HepG2 (cell line): ENCODE results near the gene DNAJB12. TPM values are rescaled to one million over a fixed set of nuclear protein-coding genes. Genes with fewer than 3 reads are reported as not detected.

Source experiments
- ELF1 ChIP-seq: sonication (generic); formaldehyde crosslinking; IDR thresholded peaks from 2 replicates; pipeline ENCODE4 v1.4.0; 2020; ENCODE audit warnings: missing genetic modification reagents
- GATAD1 ChIP-seq: IDR thresholded peaks from 2 replicates; pipeline ENCODE4 v1.6.1; 2016; ENCODE audit warnings: missing genetic modification reagents, missing compliant biosample characterization
- HCFC1 ChIP-seq: fragments of 150-350 bp; IDR thresholded peaks from 2 replicates; pipeline ENCODE4 v1.6.1; 2014; ENCODE audit warnings: low read depth, low read length
- HNF4A ChIP-seq: sonication (generic); formaldehyde crosslinking; IDR thresholded peaks from 2 replicates; pipeline ENCODE4 v1.4.0; 2020; ENCODE audit warnings: missing genetic modification reagents
- NFE2L1 ChIP-seq: sonication (generic); formaldehyde crosslinking; IDR thresholded peaks from 2 replicates; pipeline ENCODE4 v1.4.0; 2020; ENCODE audit warnings: missing genetic modification reagents, mild to moderate bottlenecking, borderline replicate concordance
- NPAS2 ChIP-seq: sonication (generic); formaldehyde crosslinking; IDR thresholded peaks from 2 replicates; pipeline ENCODE4 v1.8.0; 2022; ENCODE audit warnings: mild to moderate bottlenecking, missing genetic modification reagents, borderline replicate concordance
- POLR2A ChIP-seq, 2 experiments: IDR thresholded peaks; 2 replicates each; pipeline ENCODE4 v1.6.1; 2011; ENCODE audit warnings: low read depth in 2 of 2, low read length in 2 of 2, mild to moderate bottlenecking in 1 of 2, moderate library complexity in 1 of 2; ENCODE audit not compliant: insufficient read depth in 1 of 2
- RFX1 ChIP-seq: fragments of 450-650 bp; IDR thresholded peaks from 2 replicates; pipeline ENCODE4 v1.6.1; 2017
- SMYD3 ChIP-seq: sonication (generic); formaldehyde crosslinking; IDR thresholded peaks from 2 replicates; pipeline ENCODE4 v1.8.1; 2023; ENCODE audit warnings: mild to moderate bottlenecking, missing genetic modification reagents
- TBX2 ChIP-seq: sonication (generic); formaldehyde crosslinking; IDR thresholded peaks from 2 replicates; pipeline ENCODE4 v1.5.0; 2020; ENCODE audit warnings: missing genetic modification reagents, mild to moderate bottlenecking, borderline replicate concordance
- ZFP37 ChIP-seq: sonication (generic); formaldehyde crosslinking; IDR thresholded peaks from 2 replicates; pipeline ENCODE4 v1.4.0; 2020; ENCODE audit warnings: missing genetic modification reagents, borderline replicate concordance
- ZNF224 ChIP-seq: sonication (generic); formaldehyde crosslinking; IDR thresholded peaks from 2 replicates; pipeline ENCODE4 v1.5.0; 2020; ENCODE audit warnings: mild to moderate bottlenecking, missing genetic modification reagents
- ZNF772 ChIP-seq: sonication (generic); formaldehyde crosslinking; IDR thresholded peaks from 2 replicates; pipeline ENCODE4 v1.5.0; 2020; ENCODE audit warnings: mild to moderate bottlenecking, missing genetic modification reagents
- ZNF850 ChIP-seq: sonication (generic); formaldehyde crosslinking; conservative IDR thresholded peaks from 2 replicates; pipeline ENCODE4 v1.9.0; 2021; ENCODE audit warnings: mild to moderate bottlenecking, missing genetic modification reagents
- ZNF879 ChIP-seq: sonication (generic); formaldehyde crosslinking; IDR thresholded peaks from 2 replicates; pipeline ENCODE4 v1.8.1; 2023; ENCODE audit warnings: missing genetic modification reagents
- polyA plus RNA-seq, 8 experiments: library from polyadenylated mRNA; depleted of rRNA in 3 of 8; stranded (reverse) in 7 of 8; unstranded in 1 of 8; fragments of >200 nt; fragmentation: Illumina TruSeq in 4 of 8; extraction: Trizol in 4 of 8; gene quantifications; 2 replicates each; pipeline versions ENCODE4 v1.2.1 to v1.2.3, GENCODE V29; 2011 to 2016; ENCODE audit warnings: low read depth in 4 of 8, missing spikeins in 1 of 8, mixed read lengths in 1 of 8; ENCODE audit not compliant: insufficient read depth in 1 of 8
- total RNA-seq, 5 experiments: library from RNA; depleted of rRNA; stranded (reverse); fragments of >200 nt; fragmentation: Illumina TruSeq; extraction: Trizol; gene quantifications; 2 replicates each; pipeline ENCODE4 v1.2.3, GENCODE V29; 2016; ENCODE audit warnings: low read depth in 1 of 5
- TF ChIP-seq, protein P1 (sequence below): IDR thresholded peaks from 2 replicates; pipeline ENCODE4 v1.6.1; 2012; ENCODE audit warnings: low read depth, low read length, improper control_type of control experiment
- TF ChIP-seq, protein P2 (sequence below): sonication (generic); formaldehyde crosslinking; IDR thresholded peaks from 2 replicates; pipeline ENCODE4 v1.4.0; 2020; ENCODE audit warnings: mild to moderate bottlenecking, missing genetic modification reagents
- TF ChIP-seq, protein P3 (sequence below): sonication (generic); formaldehyde crosslinking; IDR thresholded peaks from 2 replicates; pipeline ENCODE4 v1.4.0; 2020; ENCODE audit warnings: missing genetic modification reagents
- TF ChIP-seq, protein P4 (sequence below): IDR thresholded peaks from 2 replicates; pipeline ENCODE4 v1.6.1; 2016
- TF ChIP-seq, protein P5 (sequence below), 2 experiments: sonication (generic) in 1 of 2; formaldehyde crosslinking in 1 of 2; IDR thresholded peaks; 2 replicates each; pipeline versions ENCODE4 v1.4.0 to v1.6.1; 2016 to 2020; ENCODE audit warnings: borderline replicate concordance in 1 of 2, low read depth in 1 of 2, mild to moderate bottlenecking in 1 of 2, missing genetic modification reagents in 1 of 2

Gene DNAJB12
- total and polyA plus RNA-seq, 2 of the 13 experiments (the other 11 are each of a cell fraction or from before 2014, with no cell fraction given) = 10.8 to 18.2 TPM

DNA sequence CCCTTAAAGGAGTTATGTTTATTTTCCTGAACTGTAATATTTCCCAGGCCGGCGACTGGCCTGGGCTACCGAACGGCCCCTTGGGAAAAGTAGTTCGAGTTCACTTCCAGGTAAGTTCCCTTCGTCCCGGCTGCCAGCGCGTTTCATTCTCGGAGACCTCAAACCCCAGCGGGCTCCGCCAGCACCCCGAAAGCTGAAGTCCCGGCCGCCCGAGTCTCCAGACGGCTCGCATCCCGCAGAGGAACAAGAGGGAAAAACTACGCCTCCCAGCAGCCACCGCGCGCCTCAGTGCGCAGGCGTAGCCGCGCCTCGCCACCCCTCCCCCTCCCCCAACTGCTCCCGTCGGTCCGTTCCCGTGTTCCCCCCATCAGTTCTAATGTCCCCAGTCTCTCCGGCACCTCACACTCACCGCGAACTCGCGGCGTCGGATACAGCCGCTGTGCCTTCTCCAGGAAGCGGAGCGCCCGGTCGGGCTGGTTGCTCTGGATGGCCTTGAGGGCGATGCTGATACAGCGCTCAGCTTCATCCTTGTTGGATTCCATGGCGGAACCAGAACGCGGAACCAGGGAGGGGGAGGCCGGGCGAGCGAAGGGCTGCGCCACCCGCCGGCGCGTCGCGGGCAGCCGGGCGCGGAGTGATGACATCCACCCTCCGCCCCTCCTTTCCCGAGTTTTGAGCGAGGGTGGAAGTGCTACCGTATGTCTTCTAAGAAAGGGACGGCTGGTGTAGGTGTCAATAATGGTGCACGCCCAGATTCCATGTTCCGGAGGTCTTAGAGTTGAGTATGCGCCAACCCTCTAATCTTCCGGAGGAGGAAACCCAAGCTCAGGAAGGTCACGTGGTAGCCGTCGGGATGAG lies at the start of gene DNAJB12 (continued):
- TF ChIP-seq ZNF772 (CRISPR knock-in tag) = peak; percentile 42; the same call in 1 of the 2 replicates
- peak; percentile 92; the same call in 1 of the 2 replicates for TF ChIP-seq TBX2
- TF ChIP-seq, protein P1, sequence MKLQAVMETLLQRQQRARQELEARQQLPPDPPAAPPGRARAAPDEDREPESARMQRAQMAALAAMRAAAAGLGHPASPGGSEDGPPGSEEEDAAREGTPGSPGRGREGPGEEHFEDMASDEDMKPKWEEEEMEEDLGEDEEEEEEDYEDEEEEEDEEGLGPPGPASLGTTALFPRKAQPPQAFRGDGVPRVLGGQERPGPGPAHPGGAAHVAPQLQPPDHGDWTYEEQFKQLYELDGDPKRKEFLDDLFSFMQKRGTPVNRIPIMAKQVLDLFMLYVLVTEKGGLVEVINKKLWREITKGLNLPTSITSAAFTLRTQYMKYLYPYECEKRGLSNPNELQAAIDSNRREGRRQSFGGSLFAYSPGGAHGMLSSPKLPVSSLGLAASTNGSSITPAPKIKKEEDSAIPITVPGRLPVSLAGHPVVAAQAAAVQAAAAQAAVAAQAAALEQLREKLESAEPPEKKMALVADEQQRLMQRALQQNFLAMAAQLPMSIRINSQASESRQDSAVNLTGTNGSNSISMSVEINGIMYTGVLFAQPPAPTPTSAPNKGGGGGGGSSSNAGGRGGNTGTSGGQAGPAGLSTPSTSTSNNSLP = no peak
- TF ChIP-seq, protein P2, sequence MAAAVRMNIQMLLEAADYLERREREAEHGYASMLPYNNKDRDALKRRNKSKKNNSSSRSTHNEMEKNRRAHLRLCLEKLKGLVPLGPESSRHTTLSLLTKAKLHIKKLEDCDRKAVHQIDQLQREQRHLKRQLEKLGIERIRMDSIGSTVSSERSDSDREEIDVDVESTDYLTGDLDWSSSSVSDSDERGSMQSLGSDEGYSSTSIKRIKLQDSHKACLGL = peak; percentile 80; the same call in 1 of the 2 replicates
- no peak for TF ChIP-seq RFX1
- TF ChIP-seq HNF4A (CRISPR knock-in tag) = peak; percentile 6; the same call in 1 of the 2 replicates
- TF ChIP-seq NFE2L1 (CRISPR knock-in tag) = 0 out of 2 replicates have a peak, but pooled peaks have one; percentile 55
- TF ChIP-seq GATAD1 (CRISPR knock-in tag) = peak; percentile 97
- peak; percentile 65 for TF ChIP-seq ZFP37 (CRISPR knock-in tag)
- TF ChIP-seq, protein P3, sequence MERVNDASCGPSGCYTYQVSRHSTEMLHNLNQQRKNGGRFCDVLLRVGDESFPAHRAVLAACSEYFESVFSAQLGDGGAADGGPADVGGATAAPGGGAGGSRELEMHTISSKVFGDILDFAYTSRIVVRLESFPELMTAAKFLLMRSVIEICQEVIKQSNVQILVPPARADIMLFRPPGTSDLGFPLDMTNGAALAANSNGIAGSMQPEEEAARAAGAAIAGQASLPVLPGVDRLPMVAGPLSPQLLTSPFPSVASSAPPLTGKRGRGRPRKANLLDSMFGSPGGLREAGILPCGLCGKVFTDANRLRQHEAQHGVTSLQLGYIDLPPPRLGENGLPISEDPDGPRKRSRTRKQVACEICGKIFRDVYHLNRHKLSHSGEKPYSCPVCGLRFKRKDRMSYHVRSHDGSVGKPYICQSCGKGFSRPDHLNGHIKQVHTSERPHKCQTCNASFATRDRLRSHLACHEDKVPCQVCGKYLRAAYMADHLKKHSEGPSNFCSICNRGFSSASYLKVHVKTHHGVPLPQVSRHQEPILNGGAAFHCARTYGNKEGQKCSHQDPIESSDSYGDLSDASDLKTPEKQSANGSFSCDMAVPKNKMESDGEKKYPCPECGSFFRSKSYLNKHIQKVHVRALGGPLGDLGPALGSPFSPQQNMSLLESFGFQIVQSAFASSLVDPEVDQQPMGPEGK (CRISPR knock-in tag) = peak; percentile 88
- no peak for TF ChIP-seq ZNF850 (CRISPR knock-in tag)
- TF ChIP-seq HCFC1 = peak; percentile 81
- peak; percentile 79 to 82; a peak in 3 of 4 replicates for TF ChIP-seq POLR2A (IDR thresholded peaks at IDR 0.05; ENCODE audit: insufficient read depth in 1 of 2, low read depth in 2 of 2, low read length in 2 of 2)
- 0 out of 2 replicates have a peak, but pooled peaks have one; percentile 21 for TF ChIP-seq ZNF224
- TF ChIP-seq, protein P4, sequence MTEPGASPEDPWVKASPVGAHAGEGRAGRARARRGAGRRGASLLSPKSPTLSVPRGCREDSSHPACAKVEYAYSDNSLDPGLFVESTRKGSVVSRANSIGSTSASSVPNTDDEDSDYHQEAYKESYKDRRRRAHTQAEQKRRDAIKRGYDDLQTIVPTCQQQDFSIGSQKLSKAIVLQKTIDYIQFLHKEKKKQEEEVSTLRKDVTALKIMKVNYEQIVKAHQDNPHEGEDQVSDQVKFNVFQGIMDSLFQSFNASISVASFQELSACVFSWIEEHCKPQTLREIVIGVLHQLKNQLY (CRISPR knock-in tag) = peak; percentile 78
- 0 out of 2 replicates have a peak, but pooled peaks have one; percentile 54 for TF ChIP-seq SMYD3
- no peak for TF ChIP-seq NPAS2 (CRISPR knock-in tag)
- TF ChIP-seq ELF1 (CRISPR knock-in tag) = peak; percentile 80
- TF ChIP-seq ZNF879 = no peak
- TF ChIP-seq, protein P5, sequence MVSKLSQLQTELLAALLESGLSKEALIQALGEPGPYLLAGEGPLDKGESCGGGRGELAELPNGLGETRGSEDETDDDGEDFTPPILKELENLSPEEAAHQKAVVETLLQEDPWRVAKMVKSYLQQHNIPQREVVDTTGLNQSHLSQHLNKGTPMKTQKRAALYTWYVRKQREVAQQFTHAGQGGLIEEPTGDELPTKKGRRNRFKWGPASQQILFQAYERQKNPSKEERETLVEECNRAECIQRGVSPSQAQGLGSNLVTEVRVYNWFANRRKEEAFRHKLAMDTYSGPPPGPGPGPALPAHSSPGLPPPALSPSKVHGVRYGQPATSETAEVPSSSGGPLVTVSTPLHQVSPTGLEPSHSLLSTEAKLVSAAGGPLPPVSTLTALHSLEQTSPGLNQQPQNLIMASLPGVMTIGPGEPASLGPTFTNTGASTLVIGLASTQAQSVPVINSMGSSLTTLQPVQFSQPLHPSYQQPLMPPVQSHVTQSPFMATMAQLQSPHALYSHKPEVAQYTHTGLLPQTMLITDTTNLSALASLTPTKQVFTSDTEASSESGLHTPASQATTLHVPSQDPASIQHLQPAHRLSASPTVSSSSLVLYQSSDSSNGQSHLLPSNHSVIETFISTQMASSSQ (IDR thresholded peaks at IDR 0.05; ENCODE audit: low read depth) = 0 out of 2 replicates have a peak, but pooled peaks have one; percentile 13
- TF ChIP-seq, protein P5 (CRISPR knock-in tag; IDR thresholded peaks at IDR 0.05; ENCODE audit: borderline replicate concordance) = peak; percentile 88
